Measurements from ENCODE around the gene DES. TPM values are rescaled to one million over a fixed set of nuclear protein-coding genes. Genes with fewer than 3 reads are reported as not detected.

The DES gene
- total RNA-seq, 1 experiment from 2014 or later, result not detected

DNA sequence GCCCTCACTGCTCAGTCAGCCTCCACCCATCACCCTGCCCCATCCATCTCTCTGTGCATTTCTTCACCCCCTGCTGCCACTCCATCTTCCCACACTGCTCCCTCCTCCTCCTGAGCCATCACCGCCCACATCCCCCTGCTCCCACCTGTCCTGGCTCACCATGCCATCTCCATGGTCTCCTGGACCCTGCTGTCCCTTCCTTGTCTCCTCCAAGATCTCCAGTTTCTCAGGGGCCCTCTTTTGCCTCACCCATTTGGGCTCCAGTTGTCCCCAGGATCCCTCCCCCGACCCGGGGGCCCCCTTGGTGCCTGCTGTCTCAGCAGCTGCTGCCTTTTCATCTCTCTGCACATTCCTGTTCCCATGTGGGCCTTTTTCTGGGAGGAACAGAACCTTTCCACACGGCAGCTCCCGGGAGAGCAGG, 27.1 kb downstream of the DES start:
- Mint-ChIP-seq H3K27ac (ENCODE audit: unreplicated experiment) (no peak overlapping the region), H3K9me3 (ENCODE audit: low read depth, unreplicated experiment) (no peaks in the 10 kb centered on the region), H3K4me3 (ENCODE audit: low read depth, unreplicated experiment) (no peak overlapping the region), H3K36me3 (ENCODE audit: insufficient read depth, unreplicated experiment) (peaks cover 19% of the 10 kb centered on the region), H3K27me3 (ENCODE audit: unreplicated experiment) (peaks cover 27% of the 10 kb centered on the region), H3K4me1 (ENCODE audit: low read depth, unreplicated experiment) (peaks cover 21% of the 10 kb centered on the region)
- CTCF ChIA-PET, result no interaction called here
- BruUV-seq (replicated peaks), result no TSS peak
- intact Hi-C loops (cut with micrococcal nuclease; ENCODE audit: unreplicated experiment), result no loop called here
- no peak for TF ChIP-seq CTCF (IDR thresholded peaks at IDR 0.05; ENCODE audit: unreplicated experiment)
- no peak for DNase-seq

DNA sequence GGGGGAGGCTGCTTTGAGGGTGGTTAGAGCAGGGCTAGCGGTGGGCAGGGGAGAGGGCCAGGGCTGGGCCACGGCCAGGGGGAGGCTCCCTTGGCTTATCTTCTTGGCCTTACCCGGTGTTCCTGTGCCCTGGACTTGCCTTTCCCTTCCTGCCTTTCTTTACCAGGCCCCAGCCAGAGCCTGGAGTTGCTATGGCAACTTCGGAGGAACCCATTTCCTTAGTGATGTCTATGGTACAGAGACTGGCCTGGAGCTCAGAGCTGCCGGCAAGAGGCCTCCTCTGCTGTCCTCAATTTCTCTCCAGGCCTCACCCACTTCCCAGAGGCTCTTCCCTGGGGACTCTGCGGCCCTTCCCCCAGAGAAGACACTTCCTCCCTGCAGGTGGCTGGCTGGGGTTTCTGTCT, 27.9 kb downstream of the DES start:
- no peak overlapping the region for H3K27ac Mint-ChIP-seq (ENCODE audit: unreplicated experiment)
- no peak for DNase-seq
- H3K4me3 Mint-ChIP-seq (ENCODE audit: low read depth, unreplicated experiment), result no peak overlapping the region
- peaks cover 15% of the 10 kb centered on the region for H3K4me1 Mint-ChIP-seq (ENCODE audit: low read depth, unreplicated experiment)
- H3K27me3 Mint-ChIP-seq (ENCODE audit: unreplicated experiment), result peaks cover 20% of the 10 kb centered on the region
- no peak for TF ChIP-seq CTCF (IDR thresholded peaks at IDR 0.05; ENCODE audit: unreplicated experiment)
- intact Hi-C loops (cut with micrococcal nuclease; ENCODE audit: unreplicated experiment), result no loop called here
- H3K9me3 Mint-ChIP-seq (ENCODE audit: low read depth, unreplicated experiment), result no peaks in the 10 kb centered on the region
- no TSS peak for BruUV-seq (replicated peaks)
- CTCF ChIA-PET, result interaction anchor here (1.2 kb wide), 1 partner anchor 16 kb away, joined by 3 read pairs; no protein-coding TSS in a partner anchor
- peaks cover 19% of the 10 kb centered on the region for H3K36me3 Mint-ChIP-seq (ENCODE audit: insufficient read depth, unreplicated experiment)

DNA sequence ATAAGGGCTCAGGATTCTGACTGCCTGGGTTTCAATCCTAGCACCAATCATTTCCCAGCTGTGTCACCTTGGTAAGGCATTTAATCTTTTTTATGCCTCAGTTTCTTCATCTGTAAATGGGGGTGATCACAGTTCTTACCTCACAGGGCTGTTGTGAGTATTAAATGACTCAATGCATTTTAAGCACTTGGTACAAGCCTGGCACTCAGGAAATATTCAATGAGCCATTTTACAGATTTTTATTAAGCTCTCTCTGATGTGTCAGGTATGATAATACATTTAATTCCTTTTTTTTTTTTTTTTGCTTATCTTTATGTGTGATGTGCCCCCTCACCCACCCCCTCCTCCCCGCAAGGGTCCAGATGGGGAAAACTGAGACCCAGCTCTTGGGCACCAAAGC, 28.5 kb downstream of the DES start:
- CTCF ChIA-PET, result interaction anchor here (0.6 to 1.2 kb wide), 5 partner anchors 12 to 113 kb away, joined by 3 to 4 read pairs (median 3); no protein-coding TSS in a partner anchor
- peaks cover 10% of the 10 kb centered on the region for H3K4me1 Mint-ChIP-seq (ENCODE audit: low read depth, unreplicated experiment)
- peaks cover 14% of the 10 kb centered on the region for H3K36me3 Mint-ChIP-seq (ENCODE audit: insufficient read depth, unreplicated experiment)
- peaks cover 16% of the 10 kb centered on the region for H3K27me3 Mint-ChIP-seq (ENCODE audit: unreplicated experiment)
- no peak overlapping the region for H3K4me3 Mint-ChIP-seq (ENCODE audit: low read depth, unreplicated experiment)
- no peak for DNase-seq
- no peaks in the 10 kb centered on the region for H3K9me3 Mint-ChIP-seq (ENCODE audit: low read depth, unreplicated experiment)
- no peak overlapping the region for H3K27ac Mint-ChIP-seq (ENCODE audit: unreplicated experiment)
- intact Hi-C loops (cut with micrococcal nuclease; ENCODE audit: unreplicated experiment), result no loop called here
- TF ChIP-seq CTCF (IDR thresholded peaks at IDR 0.05; ENCODE audit: unreplicated experiment), result no peak
- BruUV-seq (replicated peaks), result no TSS peak

DNA sequence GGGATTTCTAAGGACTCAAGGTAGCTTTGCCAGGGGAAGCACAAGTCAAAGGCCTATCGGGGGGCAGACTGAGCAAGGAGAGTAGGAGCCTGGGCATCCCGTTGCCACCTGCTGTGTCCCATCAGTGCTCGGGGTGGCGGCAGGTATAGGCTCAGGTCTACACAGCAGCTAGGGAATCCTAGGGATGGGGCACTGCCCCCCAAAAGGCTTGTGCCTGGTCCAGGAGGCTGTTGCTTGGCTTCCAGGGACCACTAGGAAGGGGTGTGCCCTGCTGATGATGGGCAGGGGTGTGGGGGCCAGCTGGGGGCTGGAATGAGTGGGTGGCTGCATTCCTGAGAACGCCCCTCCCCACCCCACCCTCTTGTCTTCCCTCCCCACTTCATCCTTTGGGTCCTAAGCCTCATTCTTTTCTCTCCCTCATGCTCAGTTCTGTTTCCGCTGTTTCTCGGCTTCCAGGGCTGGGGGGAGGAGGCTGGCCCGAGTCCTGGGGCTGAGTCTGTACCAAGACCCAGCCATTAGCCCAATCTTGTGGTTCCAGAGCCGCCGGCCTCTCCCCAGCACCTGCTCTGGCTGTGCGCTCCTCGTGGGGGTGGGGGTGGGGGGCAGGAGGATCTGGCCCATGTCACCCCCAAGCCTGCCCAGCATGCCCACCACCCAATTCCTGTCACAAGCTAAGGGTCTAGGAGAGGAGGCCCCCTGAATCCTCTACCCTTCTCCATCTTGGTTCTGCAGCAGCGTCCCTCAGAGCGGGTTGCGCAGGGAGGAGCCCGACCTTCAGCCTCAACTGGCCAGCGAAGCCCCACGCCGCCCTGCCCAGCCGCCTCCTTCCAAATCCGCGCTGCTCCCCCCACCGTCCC, 29.3 kb downstream of the DES start:
- H3K4me1 Mint-ChIP-seq (ENCODE audit: low read depth, unreplicated experiment), result peaks cover 11% of the 10 kb centered on the region

More for the DNA sequence above, 29.3 kb downstream of the DES start:
- H3K4me3 Mint-ChIP-seq (ENCODE audit: low read depth, unreplicated experiment), result no peak overlapping the region
- CTCF ChIA-PET, result interaction anchor here (0.6 to 1.2 kb wide), 5 partner anchors 11 to 113 kb away, joined by 3 to 4 read pairs (median 3); no protein-coding TSS in a partner anchor
- TF ChIP-seq CTCF (IDR thresholded peaks at IDR 0.05; ENCODE audit: unreplicated experiment), result no peak
- H3K9me3 Mint-ChIP-seq (ENCODE audit: low read depth, unreplicated experiment), result no peaks in the 10 kb centered on the region
- no peak for DNase-seq
- H3K27me3 Mint-ChIP-seq (ENCODE audit: unreplicated experiment), result peaks cover 11% of the 10 kb centered on the region
- intact Hi-C loops (cut with micrococcal nuclease; ENCODE audit: unreplicated experiment), result no loop called here
- peaks cover 9% of the 10 kb centered on the region for H3K36me3 Mint-ChIP-seq (ENCODE audit: insufficient read depth, unreplicated experiment)
- BruUV-seq (replicated peaks), result no TSS peak
- no peak overlapping the region for H3K27ac Mint-ChIP-seq (ENCODE audit: unreplicated experiment)
